ENCODE measurements around the gene NTSR1.

NTSR1 gene

GRCh38 chr20:62769346-62770071, 60.9 kb downstream of the NTSR1 start:
- DNase-seq (ENCODE audit: low read depth in 1 of 2, low spot score in 1 of 2) = no peak

- DNase-seq (ENCODE audit: low read depth in 1 of 2, low spot score in 1 of 2) = no peak
Observed at GRCh38 chr20:62770111-62770910, 61.7 kb downstream of the NTSR1 start.

GRCh38 chr20:62770916-62771315, 62.3 kb downstream of the NTSR1 start:
- no peak for DNase-seq (ENCODE audit: low read depth in 1 of 2, low spot score in 1 of 2)

GRCh38 chr20:62771396-62772102, 62.9 kb downstream of the NTSR1 start:
- no peak for DNase-seq (ENCODE audit: low read depth in 1 of 2, low spot score in 1 of 2)

GRCh38 chr20:62772103-62772611, 63.5 kb downstream of the NTSR1 start:
- DNase-seq (ENCODE audit: low read depth in 1 of 2, low spot score in 1 of 2) = no peak

GRCh38 chr20:62772619-62772989, 64.0 kb downstream of the NTSR1 start:
- no peak for DNase-seq (ENCODE audit: low read depth in 1 of 2, low spot score in 1 of 2)

GRCh38 chr20:62772990-62773844, 64.6 kb downstream of the NTSR1 start:
- no peak for DNase-seq (ENCODE audit: low read depth in 1 of 2, low spot score in 1 of 2)

GRCh38 chr20:62773845-62774714, 65.4 kb downstream of the NTSR1 start:
- DNase-seq (ENCODE audit: low read depth in 1 of 2, low spot score in 1 of 2) = no peak

GRCh38 chr20:62774762-62775161, 66.1 kb downstream of the NTSR1 start:
- DNase-seq (ENCODE audit: low read depth in 1 of 2, low spot score in 1 of 2) = no peak

- no peak for DNase-seq (ENCODE audit: low read depth in 1 of 2, low spot score in 1 of 2)
Observed at GRCh38 chr20:62775206-62775605, 66.6 kb downstream of the NTSR1 start.

GRCh38 chr20:62776035-62776691, 67.5 kb downstream of the NTSR1 start:
- DNase-seq (ENCODE audit: low read depth in 1 of 2, low spot score in 1 of 2) = no peak

- DNase-seq (ENCODE audit: low read depth in 1 of 2, low spot score in 1 of 2) = peak; percentile 30 to 48
Observed at GRCh38 chr20:62776692-62777527, 68.3 kb downstream of the NTSR1 start.

GRCh38 chr20:62777528-62777830, 68.8 kb downstream of the NTSR1 start:
- DNase-seq (ENCODE audit: low read depth in 1 of 2, low spot score in 1 of 2) = no peak

- DNase-seq (ENCODE audit: low read depth in 1 of 2, low spot score in 1 of 2) = no peak
Observed at GRCh38 chr20:62778058-62778457, 69.4 kb downstream of the NTSR1 start.

GRCh38 chr20:62778601-62779416, 70.2 kb downstream of the NTSR1 start:
- no peak for DNase-seq (ENCODE audit: low read depth in 1 of 2, low spot score in 1 of 2)

- DNase-seq (ENCODE audit: low read depth in 1 of 2, low spot score in 1 of 2) = no peak
Observed at GRCh38 chr20:62779417-62779685, 70.7 kb downstream of the NTSR1 start.

- no peak for DNase-seq (ENCODE audit: low read depth in 1 of 2, low spot score in 1 of 2)
Observed at GRCh38 chr20:62780204-62780603, 71.6 kb downstream of the NTSR1 start.

- DNase-seq (ENCODE audit: low read depth in 1 of 2, low spot score in 1 of 2) = no peak
Observed at GRCh38 chr20:62780696-62781095, 72.1 kb downstream of the NTSR1 start.
